GM12892 (cell line): ENCODE measurements around the gene INSL3.

Experiments
- POLR2A ChIP-seq: IDR thresholded peaks from 2 replicates; pipeline ENCODE4 v1.6.1; 2011; ENCODE audit warnings: low read depth, low read length, control low read depth
- POLR2AphosphoS5 ChIP-seq: IDR thresholded peaks from 2 replicates; pipeline ENCODE4 v1.6.1; 2011; ENCODE audit warnings: low read depth, low read length, control low read depth
- TAF1 ChIP-seq: IDR thresholded peaks from 2 replicates; pipeline ENCODE4 v1.6.1; 2011; ENCODE audit warnings: low read depth, mild to moderate bottlenecking, control low read depth, low read length, borderline replicate concordance

DNA sequence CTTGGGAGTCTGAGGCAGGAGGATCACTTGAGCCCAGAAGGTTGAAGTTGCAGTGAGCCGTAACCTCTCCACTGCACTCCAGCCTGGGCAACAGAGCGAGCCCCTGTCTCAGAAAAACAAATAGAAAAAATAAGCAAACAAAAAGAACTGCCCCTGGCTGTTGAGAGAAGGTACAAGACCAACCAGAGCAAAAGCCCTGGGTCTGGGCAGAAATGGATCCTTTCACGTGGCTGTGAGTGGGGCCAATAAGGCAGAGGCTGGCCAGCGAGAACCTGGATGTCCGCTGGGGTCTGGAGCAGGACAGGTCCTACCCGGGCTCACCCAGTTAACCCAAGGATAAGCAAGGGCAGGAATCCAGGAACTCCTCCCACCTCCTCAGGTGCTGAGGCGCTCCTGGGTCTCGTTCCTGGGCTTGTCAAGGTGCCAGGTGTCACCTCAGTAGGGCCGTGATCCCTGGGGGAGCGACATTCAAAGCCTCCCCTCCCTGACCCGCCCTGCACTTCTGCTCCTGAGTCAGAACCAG, 45.7 kb upstream of the INSL3 start:
- TF ChIP-seq POLR2A (no peak), POLR2AphosphoS5 (no peak), TAF1 (no peak)
